ENCODE results near the gene DIPK1A.

DIPK1A gene

DNA sequence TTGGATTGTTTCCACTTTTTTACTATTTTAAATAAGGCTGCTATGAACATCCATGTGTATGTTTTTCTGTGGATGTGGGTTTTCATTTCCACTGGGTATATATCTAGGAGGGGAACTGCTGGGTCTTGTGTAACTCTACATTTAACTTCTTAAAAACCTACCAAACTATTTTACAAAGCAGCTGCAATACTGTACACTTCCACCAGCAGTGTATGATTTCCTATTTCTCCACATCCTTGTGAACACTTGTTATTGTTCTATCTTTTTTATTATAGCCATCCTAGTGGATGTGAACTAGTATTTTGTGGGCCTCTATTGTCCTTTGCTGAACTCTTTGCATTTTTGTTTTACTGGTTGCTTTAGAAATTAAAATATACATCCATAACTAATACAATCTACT is 33.4 kb downstream of the DIPK1A start:
- peaks cover 26% of the 10 kb centered on the region for H3K4me1 Mint-ChIP-seq (ENCODE audit: low read depth)
- H3K36me3 Mint-ChIP-seq (ENCODE audit: low read depth): peaks cover 6% of the 10 kb centered on the region
- no peaks in the 10 kb centered on the region for H3K9me3 Mint-ChIP-seq
- no peak for DNase-seq (ENCODE audit: low spot score)
- H3K27me3 Mint-ChIP-seq (ENCODE audit: low read depth): no peaks in the 10 kb centered on the region
- no peak overlapping the region for H3K27ac Mint-ChIP-seq
- H3K4me3 Mint-ChIP-seq: no peak overlapping the region

DNA sequence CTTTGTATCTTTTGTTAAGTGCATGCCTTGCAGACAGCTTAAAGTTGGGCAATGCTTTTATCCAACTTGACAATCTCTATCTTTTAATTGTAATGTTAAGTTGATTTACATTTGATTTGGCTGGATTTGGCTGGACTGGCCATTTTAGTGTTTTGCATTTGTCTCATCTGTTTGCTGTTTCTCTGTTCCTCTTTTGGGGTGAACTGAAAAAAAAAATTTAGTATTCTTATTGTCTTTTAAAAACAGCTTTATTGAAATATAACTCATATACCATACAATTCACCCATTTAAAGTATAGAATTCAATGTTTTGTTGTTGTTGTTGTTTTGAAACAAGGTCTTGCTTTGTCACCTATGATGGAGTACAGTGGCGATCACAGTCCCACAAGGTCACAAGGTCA is 34.4 kb downstream of the DIPK1A start:
- no peak overlapping the region for H3K27ac Mint-ChIP-seq
- H3K27me3 Mint-ChIP-seq (ENCODE audit: low read depth): no peaks in the 10 kb centered on the region
- H3K4me3 Mint-ChIP-seq: no peak overlapping the region
- H3K4me1 Mint-ChIP-seq (ENCODE audit: low read depth): peaks cover 23% of the 10 kb centered on the region
- peaks cover 6% of the 10 kb centered on the region for H3K36me3 Mint-ChIP-seq (ENCODE audit: low read depth)
- DNase-seq (ENCODE audit: low spot score): no peak
- no peaks in the 10 kb centered on the region for H3K9me3 Mint-ChIP-seq

DNA sequence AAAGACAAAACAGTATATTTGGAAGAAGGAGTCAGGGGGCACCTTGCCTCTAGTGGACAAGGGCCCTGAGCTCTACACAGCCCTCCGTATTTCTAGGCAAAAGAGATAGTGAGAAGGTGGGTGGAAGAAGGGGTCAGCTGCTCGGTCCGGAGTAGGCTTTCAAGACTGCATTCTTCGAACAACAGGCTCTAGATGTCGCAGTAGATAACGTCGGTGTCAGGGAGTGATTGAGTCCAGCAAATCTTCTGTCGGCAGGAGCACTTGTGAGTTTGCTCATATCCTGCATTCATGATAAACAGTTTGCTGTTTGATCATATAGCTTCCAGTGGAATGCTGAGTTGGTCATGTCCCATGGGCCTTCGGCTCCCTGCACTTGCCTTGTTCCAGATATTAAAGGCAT is 36.8 kb downstream of the DIPK1A start:
- Mint-ChIP-seq H3K36me3 (ENCODE audit: low read depth) (peaks cover 12% of the 10 kb centered on the region), H3K9me3 (no peaks in the 10 kb centered on the region), H3K27ac (no peak overlapping the region), H3K27me3 (ENCODE audit: low read depth) (no peaks in the 10 kb centered on the region), H3K4me3 (no peak overlapping the region), H3K4me1 (ENCODE audit: low read depth) (peaks cover 15% of the 10 kb centered on the region)
- no peak for DNase-seq (ENCODE audit: low spot score)

DNA sequence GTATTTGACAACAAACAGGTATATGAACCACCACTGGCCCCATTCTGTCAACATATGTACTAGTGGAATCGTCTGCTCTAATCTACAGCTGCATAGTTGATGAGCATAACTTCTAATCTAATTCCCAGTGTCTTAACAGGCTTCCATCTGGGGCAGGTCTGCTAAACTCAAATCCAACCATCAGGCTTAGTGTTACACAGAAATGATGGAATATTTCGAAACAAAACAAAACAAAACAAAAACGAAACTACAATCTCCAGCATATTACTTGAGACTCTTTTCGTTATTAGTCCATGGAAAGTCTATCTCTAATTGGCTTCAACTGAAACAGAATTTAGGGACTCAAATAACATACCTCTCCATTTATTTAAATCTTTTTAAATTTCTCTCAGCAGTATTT is 37.6 kb downstream of the DIPK1A start:
- peaks cover 8% of the 10 kb centered on the region for H3K4me1 Mint-ChIP-seq (ENCODE audit: low read depth)
- DNase-seq (ENCODE audit: low spot score): no peak
- no peaks in the 10 kb centered on the region for H3K9me3 Mint-ChIP-seq
- no peak overlapping the region for H3K27ac Mint-ChIP-seq
- H3K4me3 Mint-ChIP-seq: no peak overlapping the region
- H3K36me3 Mint-ChIP-seq (ENCODE audit: low read depth): peaks cover 10% of the 10 kb centered on the region
- no peaks in the 10 kb centered on the region for H3K27me3 Mint-ChIP-seq (ENCODE audit: low read depth)

DNA sequence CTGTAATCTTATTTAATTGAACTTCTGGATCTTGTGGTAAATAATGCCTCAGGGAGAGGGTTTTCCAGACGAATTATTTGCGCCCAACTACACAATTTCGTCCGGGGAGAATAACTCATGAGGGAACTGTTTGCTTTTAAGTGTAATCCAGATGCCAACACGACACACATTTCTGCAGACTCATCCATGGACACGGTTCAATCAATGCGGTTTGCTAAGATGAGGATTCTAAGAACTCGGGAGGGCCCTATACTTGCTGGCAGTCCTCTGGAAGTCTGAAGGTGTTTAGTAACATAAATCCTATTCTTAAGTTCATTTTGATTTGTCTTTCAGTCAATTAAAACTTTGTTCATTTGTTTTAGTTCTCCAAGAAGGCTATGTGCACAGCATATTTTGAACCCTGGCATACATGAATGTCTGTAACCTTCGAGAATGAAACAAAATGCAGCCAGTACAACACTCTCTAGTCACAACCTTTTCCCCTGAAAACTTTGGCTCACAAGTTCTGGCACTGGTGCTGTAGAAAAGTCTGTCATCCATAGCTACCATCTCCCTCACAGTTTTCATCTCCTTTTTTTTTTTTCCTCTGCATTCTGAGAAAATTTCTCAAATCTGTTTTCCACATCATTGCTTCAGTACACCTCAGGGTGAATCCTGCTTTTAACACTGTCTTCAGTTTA is 38.8 kb downstream of the DIPK1A start:
- peaks cover 10% of the 10 kb centered on the region for H3K36me3 Mint-ChIP-seq (ENCODE audit: low read depth)
- H3K4me1 Mint-ChIP-seq (ENCODE audit: low read depth): peaks cover 7% of the 10 kb centered on the region
- no peak overlapping the region for H3K27ac Mint-ChIP-seq
- no peaks in the 10 kb centered on the region for H3K27me3 Mint-ChIP-seq (ENCODE audit: low read depth)
- DNase-seq (ENCODE audit: low spot score): no peak
- no peak overlapping the region for H3K4me3 Mint-ChIP-seq
- no peaks in the 10 kb centered on the region for H3K9me3 Mint-ChIP-seq

DNA sequence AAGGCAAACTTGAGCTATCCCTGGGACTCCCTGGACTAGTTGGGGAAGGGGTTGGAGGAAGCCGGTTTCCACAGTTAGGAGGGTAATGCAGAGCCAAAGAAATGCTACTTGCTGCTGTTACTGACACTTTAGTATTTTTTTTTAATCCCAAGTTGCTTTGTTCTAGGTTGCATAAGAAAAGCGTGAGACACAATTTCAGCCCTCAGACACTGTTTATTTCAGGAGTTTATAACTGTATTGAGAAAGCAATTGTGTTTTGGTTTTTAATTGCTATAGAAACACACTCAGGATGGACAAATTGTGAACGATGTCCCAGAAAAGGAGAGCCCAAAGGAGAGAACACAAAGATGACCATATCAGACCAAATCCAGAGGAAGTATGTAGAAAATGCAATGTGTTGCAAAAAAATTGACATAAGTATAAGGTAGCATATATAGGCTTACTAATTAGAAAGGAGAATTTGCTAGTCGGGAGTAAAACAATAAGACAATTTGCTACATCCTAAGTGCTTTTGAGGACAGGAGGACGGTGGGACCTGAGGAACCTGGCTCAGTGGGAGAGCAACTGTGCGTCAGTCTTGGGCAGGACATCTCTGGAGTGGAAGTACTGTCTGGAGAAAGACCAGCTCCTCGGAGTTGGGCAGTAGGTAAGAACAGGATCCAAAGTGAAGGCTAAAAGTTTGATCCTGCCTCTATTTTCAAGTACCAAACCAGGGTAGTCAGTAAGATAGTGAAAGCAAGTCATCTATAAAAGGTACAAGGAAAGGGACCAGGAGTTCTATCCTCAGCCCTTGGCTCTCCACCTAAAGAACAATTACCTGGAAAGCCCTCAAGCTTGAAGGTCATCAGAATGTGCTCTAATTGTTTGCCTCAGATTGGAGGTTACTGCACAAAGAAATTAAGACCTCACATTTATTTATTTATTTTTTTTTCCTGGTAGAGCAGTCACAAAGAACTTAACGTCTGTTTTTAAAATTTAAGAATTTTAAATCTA is 39.9 kb downstream of the DIPK1A start:
- H3K27ac Mint-ChIP-seq: no peak overlapping the region
- no peak for DNase-seq (ENCODE audit: low spot score)
- no peaks in the 10 kb centered on the region for H3K27me3 Mint-ChIP-seq (ENCODE audit: low read depth)
- H3K4me3 Mint-ChIP-seq: no peak overlapping the region
- H3K36me3 Mint-ChIP-seq (ENCODE audit: low read depth): peaks cover 10% of the 10 kb centered on the region
- H3K9me3 Mint-ChIP-seq: no peaks in the 10 kb centered on the region
- H3K4me1 Mint-ChIP-seq (ENCODE audit: low read depth): peaks cover 7% of the 10 kb centered on the region

DNA sequence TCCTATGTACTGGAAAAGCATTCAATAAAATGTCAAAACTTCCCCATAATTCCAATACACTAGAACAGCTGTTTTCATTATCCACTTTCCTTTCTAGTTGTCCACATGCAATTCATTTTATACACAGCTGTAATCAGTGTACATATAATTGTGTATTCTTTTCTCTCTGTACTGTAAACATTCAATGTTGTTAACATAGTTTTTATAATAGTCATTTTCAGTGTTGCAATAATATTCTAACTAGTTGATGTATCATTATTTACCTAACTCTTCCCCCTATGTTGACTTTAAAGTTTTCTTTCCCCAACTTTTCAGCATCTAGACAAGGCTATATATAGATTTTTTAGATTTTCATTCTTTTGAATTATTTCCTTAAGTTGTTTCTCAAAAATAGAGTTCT is 44.4 kb downstream of the DIPK1A start:
- peaks cover 9% of the 10 kb centered on the region for H3K4me1 Mint-ChIP-seq (ENCODE audit: low read depth)
- no peak overlapping the region for H3K4me3 Mint-ChIP-seq
- H3K27me3 Mint-ChIP-seq (ENCODE audit: low read depth): no peaks in the 10 kb centered on the region
- H3K27ac Mint-ChIP-seq: no peak overlapping the region
- no peaks in the 10 kb centered on the region for H3K9me3 Mint-ChIP-seq
- peaks cover 8% of the 10 kb centered on the region for H3K36me3 Mint-ChIP-seq (ENCODE audit: low read depth)
- no peak for DNase-seq (ENCODE audit: low spot score)

DNA sequence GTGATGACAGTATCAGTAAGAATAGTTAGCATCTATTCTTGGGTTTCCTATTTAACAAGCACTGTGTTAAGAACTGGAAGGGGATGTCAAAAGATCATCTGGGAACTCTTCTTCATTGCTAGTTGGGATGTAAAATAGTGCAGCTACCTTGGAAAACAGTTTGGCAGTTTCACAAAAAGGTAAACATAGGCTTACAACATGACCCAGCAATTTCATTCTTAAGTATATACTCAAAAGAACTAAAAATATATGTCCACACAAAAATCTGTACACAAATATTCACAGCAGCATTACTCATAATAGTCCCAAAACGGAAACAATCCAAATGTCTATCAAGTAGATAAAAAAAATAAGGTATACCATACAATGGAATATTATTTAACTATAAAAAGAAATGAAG is 45.7 kb downstream of the DIPK1A start:
- H3K4me1 Mint-ChIP-seq (ENCODE audit: low read depth): peaks cover 12% of the 10 kb centered on the region
- no peak for DNase-seq (ENCODE audit: low spot score)
- no peaks in the 10 kb centered on the region for H3K27me3 Mint-ChIP-seq (ENCODE audit: low read depth)
- H3K9me3 Mint-ChIP-seq: no peaks in the 10 kb centered on the region
- no peak overlapping the region for H3K4me3 Mint-ChIP-seq
- peaks cover 6% of the 10 kb centered on the region for H3K36me3 Mint-ChIP-seq (ENCODE audit: low read depth)
- H3K27ac Mint-ChIP-seq: no peak overlapping the region

DNA sequence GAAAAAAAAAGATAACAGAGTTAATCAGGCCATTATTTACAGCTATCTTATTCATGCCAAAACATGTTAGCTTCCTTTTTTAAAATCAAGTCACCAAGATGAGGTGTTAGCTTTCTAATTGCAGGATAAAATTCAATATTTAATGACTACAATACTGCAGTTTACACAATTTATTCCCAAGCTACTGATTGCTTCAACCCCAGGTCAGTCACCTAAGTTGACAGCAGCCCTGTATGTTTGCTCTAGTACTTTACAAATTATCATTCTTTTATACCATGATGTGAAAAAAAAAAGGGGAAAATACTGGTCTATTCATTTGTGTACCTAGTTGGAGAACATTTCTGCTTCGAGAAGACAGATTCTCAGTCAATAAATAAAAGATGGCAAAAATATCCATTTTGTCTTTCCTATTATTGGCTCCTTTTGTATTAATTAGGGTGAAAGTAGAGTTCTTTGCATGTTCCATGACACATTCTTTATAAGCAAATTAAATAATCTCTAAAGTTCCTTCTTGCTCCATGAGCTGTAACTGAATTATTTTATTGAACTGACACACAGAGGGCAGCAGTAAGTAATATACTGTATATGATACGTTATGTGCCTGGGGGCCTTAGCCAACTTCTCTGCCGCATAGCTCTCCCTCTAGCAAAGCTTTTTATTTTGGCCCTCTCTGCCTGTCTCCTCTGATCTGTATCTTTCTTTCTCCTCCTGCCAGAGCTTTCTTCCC is 48.0 kb downstream of the DIPK1A start:
- Mint-ChIP-seq H3K36me3 (ENCODE audit: low read depth) (peaks cover 4% of the 10 kb centered on the region), H3K4me3 (no peak overlapping the region), H3K27ac (no peak overlapping the region), H3K4me1 (ENCODE audit: low read depth) (peaks cover 17% of the 10 kb centered on the region), H3K27me3 (ENCODE audit: low read depth) (no peaks in the 10 kb centered on the region), H3K9me3 (no peaks in the 10 kb centered on the region)
- no peak for DNase-seq (ENCODE audit: low spot score)

DNA sequence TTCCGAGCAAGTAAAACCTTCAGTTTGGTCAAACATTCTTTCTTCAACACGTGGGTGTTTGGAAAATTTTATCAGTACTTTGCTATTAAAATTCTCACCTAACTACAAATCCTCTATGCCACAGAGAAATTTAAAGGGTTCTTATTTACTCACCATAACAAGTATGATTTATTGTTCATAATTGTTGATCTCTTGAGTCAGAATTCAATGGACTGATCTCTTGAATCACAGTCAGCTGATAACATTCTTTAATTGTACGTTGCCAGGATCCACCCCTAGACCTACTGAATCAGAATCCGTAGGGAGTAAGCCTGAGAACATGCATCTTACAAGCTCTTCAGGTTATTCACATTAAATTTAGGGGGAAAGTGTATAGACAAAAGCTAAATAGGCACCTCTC is 51.2 kb downstream of the DIPK1A start:
- no peak overlapping the region for H3K4me3 Mint-ChIP-seq
- H3K4me1 Mint-ChIP-seq (ENCODE audit: low read depth): peaks cover 21% of the 10 kb centered on the region
- H3K27me3 Mint-ChIP-seq (ENCODE audit: low read depth): no peaks in the 10 kb centered on the region
- peaks cover 9% of the 10 kb centered on the region for H3K9me3 Mint-ChIP-seq
- H3K36me3 Mint-ChIP-seq (ENCODE audit: low read depth): peaks cover 13% of the 10 kb centered on the region
- H3K27ac Mint-ChIP-seq: no peak overlapping the region
- no peak for DNase-seq (ENCODE audit: low spot score)

DNA sequence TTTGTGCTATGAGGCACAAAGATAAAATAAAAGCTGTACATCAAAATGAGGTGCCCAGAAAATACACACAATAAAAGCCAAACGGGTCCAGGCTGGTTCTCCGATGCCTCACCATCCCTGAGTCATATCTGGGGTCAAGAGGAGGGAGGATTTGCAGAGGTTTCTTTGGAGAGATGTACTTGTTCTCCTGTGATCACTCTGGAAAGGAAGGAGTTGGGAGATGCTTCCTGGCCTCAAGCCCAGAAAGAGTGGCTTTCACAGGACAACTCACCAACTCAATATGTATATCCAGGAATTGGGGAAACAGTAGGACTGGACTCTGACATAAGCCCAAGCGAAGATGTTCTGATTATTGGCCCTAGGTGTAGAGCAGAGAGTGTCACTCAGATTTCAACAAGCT is 51.9 kb downstream of the DIPK1A start:
- no peaks in the 10 kb centered on the region for H3K27me3 Mint-ChIP-seq (ENCODE audit: low read depth)
- H3K36me3 Mint-ChIP-seq (ENCODE audit: low read depth): peaks cover 15% of the 10 kb centered on the region
- peaks cover 9% of the 10 kb centered on the region for H3K9me3 Mint-ChIP-seq
- no peak overlapping the region for H3K4me3 Mint-ChIP-seq
- no peak overlapping the region for H3K27ac Mint-ChIP-seq
- DNase-seq (ENCODE audit: low spot score): no peak
- H3K4me1 Mint-ChIP-seq (ENCODE audit: low read depth): peaks cover 27% of the 10 kb centered on the region

DNA sequence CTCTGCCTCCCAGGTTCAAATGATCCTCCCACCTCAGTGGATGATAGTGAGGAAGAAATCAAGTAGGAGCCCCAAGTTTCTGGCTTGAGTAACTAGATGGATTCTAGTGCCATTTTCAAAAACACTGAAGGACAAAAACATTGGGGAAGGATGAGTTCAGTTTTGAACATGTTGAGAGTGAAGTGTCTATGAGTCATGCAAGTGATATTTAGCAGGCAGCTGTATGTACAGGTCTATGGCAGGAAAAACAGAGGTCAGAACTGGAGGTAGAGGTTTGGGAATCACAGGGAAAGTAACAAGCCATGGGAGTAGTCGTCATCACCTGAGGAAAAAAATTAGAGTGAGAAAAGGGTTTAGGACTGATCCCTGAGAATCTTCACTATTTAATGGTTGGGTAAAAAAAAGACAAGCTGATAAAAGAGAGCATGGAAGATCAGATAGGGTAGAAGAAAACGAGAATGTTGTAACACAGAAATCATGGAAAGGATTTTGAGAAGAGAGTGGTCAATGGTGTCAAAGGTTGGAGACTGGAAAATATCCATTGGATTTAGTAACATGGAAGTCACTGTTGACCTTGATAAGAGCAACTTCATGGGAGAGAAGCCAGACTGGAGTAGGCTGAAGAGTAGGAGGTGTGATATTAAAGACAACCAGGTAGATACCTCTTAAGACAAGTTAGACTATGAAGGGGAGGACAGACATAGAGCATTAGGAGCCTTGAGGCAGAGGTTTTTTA is 53.1 kb downstream of the DIPK1A start:
- Mint-ChIP-seq H3K27me3 (ENCODE audit: low read depth) (no peaks in the 10 kb centered on the region), H3K27ac (no peak overlapping the region), H3K36me3 (ENCODE audit: low read depth) (peaks cover 15% of the 10 kb centered on the region), H3K4me3 (no peak overlapping the region), H3K9me3 (peaks cover 9% of the 10 kb centered on the region), H3K4me1 (ENCODE audit: low read depth) (peaks cover 31% of the 10 kb centered on the region)
- DNase-seq (ENCODE audit: low spot score): no peak

DNA sequence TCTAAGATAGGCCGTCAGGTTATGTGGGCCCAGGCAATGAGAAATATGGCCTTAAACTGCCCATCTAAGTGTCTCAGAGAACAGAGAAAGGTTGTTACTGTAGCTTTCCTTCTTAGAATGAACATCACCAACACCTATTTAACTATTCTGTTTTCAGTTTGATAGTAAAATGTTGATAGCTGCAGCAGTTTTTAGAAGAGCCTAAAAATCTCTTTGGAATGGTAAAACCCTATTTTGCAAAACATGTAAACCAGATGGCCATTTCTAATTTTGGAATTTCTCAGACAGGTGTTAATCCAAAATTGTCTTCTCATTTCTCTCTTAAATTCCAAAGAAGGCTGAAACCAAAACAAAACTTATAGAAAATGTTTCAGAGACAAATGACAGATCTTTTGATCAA is 57.5 kb downstream of the DIPK1A start:
- Mint-ChIP-seq H3K27me3 (ENCODE audit: low read depth) (no peaks in the 10 kb centered on the region), H3K4me3 (peak overlapping the region; percentile 16), H3K36me3 (ENCODE audit: low read depth) (peaks cover 35% of the 10 kb centered on the region), H3K4me1 (ENCODE audit: low read depth) (peaks cover 28% of the 10 kb centered on the region), H3K9me3 (peaks cover 27% of the 10 kb centered on the region), H3K27ac (peak overlapping the region; percentile 21)
- no peak for DNase-seq (ENCODE audit: low spot score)
